ENCODE results near the gene CPB2.

DNA sequence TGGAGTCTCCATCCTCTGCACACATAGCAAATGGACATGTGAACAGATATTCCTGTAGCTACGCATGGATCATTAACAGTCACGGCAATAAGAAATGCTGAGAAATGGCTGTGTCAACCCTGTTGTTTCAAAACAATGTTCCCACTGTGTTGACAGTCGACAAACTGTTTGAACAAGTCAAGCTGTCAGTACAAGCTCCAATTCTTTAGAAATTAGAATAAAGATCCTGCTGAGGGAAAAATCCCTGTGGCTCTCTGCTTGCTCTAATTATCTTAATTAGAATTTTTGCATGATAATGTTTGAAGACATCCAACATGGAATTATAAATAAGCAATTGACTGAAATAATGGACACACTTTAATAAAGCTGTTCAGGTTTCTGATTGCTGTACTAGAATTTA, 37.9 kb upstream of the CPB2 start:
- TF ChIP-seq POLR2A (IDR thresholded peaks at IDR 0.05) (no peak), POLR2AphosphoS5 (IDR thresholded peaks at IDR 0.05) (no peak), EP300 (IDR thresholded peaks at IDR 0.05; ENCODE audit: low read depth) (no peak)
- TF ChIP-seq, protein P1, sequence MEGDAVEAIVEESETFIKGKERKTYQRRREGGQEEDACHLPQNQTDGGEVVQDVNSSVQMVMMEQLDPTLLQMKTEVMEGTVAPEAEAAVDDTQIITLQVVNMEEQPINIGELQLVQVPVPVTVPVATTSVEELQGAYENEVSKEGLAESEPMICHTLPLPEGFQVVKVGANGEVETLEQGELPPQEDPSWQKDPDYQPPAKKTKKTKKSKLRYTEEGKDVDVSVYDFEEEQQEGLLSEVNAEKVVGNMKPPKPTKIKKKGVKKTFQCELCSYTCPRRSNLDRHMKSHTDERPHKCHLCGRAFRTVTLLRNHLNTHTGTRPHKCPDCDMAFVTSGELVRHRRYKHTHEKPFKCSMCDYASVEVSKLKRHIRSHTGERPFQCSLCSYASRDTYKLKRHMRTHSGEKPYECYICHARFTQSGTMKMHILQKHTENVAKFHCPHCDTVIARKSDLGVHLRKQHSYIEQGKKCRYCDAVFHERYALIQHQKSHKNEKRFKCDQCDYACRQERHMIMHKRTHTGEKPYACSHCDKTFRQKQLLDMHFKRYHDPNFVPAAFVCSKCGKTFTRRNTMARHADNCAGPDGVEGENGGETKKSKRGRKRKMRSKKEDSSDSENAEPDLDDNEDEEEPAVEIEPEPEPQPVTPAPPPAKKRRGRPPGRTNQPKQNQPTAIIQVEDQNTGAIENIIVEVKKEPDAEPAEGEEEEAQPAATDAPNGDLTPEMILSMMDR (IDR thresholded peaks at IDR 0.05) = no peak

Data from transverse colon (tissue), 4 donors.